Activated naive CD8-positive, alpha-beta T cell treated with anti-CD3 and anti-CD28 coated beads, Interleukin-2, amount 50 U/mL, for 16 hours (primary cell): Measurements from ENCODE around the gene ADIPOR1.

Experiments
- DNase-seq: peaks from one replicate; pipeline ENCODE4 v3.0.0-alpha.2; 2020; ENCODE audit warnings: low read depth, low spot score

Gene ADIPOR1

GRCh38 chr1:202972046-202972445 is 13.9 kb upstream of the ADIPOR1 start:
- no peak for DNase-seq

- no peak for DNase-seq
Observed at GRCh38 chr1:202968895-202969295, 10.8 kb upstream of the ADIPOR1 start.

GRCh38 chr1:202968351-202968750 is 10.2 kb upstream of the ADIPOR1 start:
- DNase-seq = no peak

GRCh38 chr1:202967684-202968281 is 9.7 kb upstream of the ADIPOR1 start:
- DNase-seq = no peak

GRCh38 chr1:202966006-202966898 is 8.1 kb upstream of the ADIPOR1 start:
- DNase-seq = no peak

- DNase-seq = no peak
Observed at GRCh38 chr1:202965422-202965821, 7.3 kb upstream of the ADIPOR1 start.

- DNase-seq = no peak
Observed at GRCh38 chr1:202964791-202965410, 6.8 kb upstream of the ADIPOR1 start.

GRCh38 chr1:202961220-202961880 is 3.2 kb upstream of the ADIPOR1 start:
- DNase-seq = no peak

- DNase-seq = no peak
Observed at GRCh38 chr1:202959276-202959620, 1.1 kb upstream of the ADIPOR1 start.

GRCh38 chr1:202958544-202959275 is 598 bp upstream of the ADIPOR1 start:
- no peak for DNase-seq

- no peak for DNase-seq
Observed at GRCh38 chr1:202956969-202957368, 1.1 kb downstream of the ADIPOR1 start.

- DNase-seq = no peak
Observed at GRCh38 chr1:202954057-202954745, 3.9 kb downstream of the ADIPOR1 start.

- DNase-seq = no peak
Observed at GRCh38 chr1:202953392-202953791, 4.7 kb downstream of the ADIPOR1 start.

- DNase-seq = no peak
Observed at GRCh38 chr1:202952818-202953217, 5.3 kb downstream of the ADIPOR1 start.

- DNase-seq = no peak
Observed at GRCh38 chr1:202952099-202952498, 6.0 kb downstream of the ADIPOR1 start.

- no peak for DNase-seq
Observed at GRCh38 chr1:202951437-202951836, 6.7 kb downstream of the ADIPOR1 start.

GRCh38 chr1:202945483-202945882 is 12.6 kb downstream of the ADIPOR1 start:
- no peak for DNase-seq

- no peak for DNase-seq
Observed at GRCh38 chr1:202944438-202944921, 13.6 kb downstream of the ADIPOR1 start.

- DNase-seq = no peak
Observed at GRCh38 chr1:202942426-202942825, 15.7 kb downstream of the ADIPOR1 start.

- DNase-seq = no peak
Observed at GRCh38 chr1:202941372-202941771, 16.7 kb downstream of the ADIPOR1 start.

GRCh38 chr1:202940561-202940960 is 17.6 kb downstream of the ADIPOR1 start:
- no peak for DNase-seq
